Effector memory CD8-positive, alpha-beta T cell (primary cell): ENCODE measurements around the gene PPP1R12A.

Experiments
- ATAC-seq: fragments of 150-1000 bp; cut with Tn5 transposase; replicated peaks from 2 replicates; pipeline ENCODE4 v1.10.0; 2021; ENCODE audit warnings: mild to moderate bottlenecking, moderate library complexity
- DNase-seq, 3 experiments: peaks; one replicate each; pipeline ENCODE4 v3.0.0; 2021
- H3K27ac Mint-ChIP-seq, 2 donors: one replicate each; pipeline ENCODE4 v1.8.0; 2022; ENCODE audit warnings: mild to moderate bottlenecking in 2 of 2, mixed read lengths in 2 of 2, moderate library complexity in 2 of 2
- H3K27me3 Mint-ChIP-seq, 2 donors: one replicate each; pipeline ENCODE4 v1.8.0; 2022; ENCODE audit warnings: mixed read lengths in 2 of 2
- H3K36me3 Mint-ChIP-seq: one replicate; pipeline ENCODE4 v1.8.0; 2022; ENCODE audit warnings: mild to moderate bottlenecking, moderate library complexity, mixed read lengths; ENCODE audit not compliant: insufficient read depth
- H3K4me1 Mint-ChIP-seq, 2 donors: one replicate each; pipeline ENCODE4 v1.8.0; 2022; ENCODE audit warnings: low read depth in 2 of 2, mixed read lengths in 2 of 2
- H3K4me3 Mint-ChIP-seq, 2 donors: one replicate each; pipeline ENCODE4 v1.8.0; 2022; ENCODE audit warnings: mild to moderate bottlenecking in 2 of 2, mixed read lengths in 2 of 2, moderate library complexity in 2 of 2
- H3K9me3 Mint-ChIP-seq, 2 donors: one replicate each; pipeline ENCODE4 v1.8.0; 2022; ENCODE audit warnings: mixed read lengths in 2 of 2

PPP1R12A gene

DNA sequence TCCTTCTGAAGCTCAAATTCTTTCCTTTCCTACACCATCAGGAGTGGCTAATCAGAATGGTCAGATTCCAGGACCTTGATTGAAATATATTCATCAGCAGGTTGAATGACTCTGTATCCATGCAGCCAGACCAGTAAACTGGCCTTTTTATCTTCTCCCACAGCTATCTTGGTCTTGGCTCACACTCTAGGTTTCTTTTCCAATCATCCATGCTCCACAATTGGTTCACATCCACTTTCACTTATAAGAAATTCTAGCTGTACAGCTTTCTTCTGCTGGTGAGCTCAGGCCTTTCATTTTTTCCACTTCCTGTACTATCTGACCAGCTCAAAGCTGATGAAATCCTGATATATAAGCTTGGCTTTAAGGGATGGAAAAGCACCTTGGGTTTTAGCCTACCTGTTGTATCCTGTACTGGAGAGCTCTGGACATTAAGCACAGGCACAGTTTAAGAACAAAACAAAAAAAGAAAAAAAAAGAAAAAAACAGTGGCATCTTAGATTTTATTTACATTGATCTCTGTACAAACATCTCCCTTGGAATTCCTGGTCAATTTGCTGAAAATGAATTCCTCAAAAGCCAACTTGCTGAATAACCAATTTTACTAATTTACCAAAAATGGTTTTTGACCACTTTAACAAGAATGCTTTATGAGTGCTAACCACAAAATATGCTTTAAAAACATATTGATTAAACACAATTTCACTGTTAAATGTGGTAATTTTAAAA lies 152.6 kb downstream of the PPP1R12A start:
- DNase-seq (no peak), ATAC-seq (no peak)
- Mint-ChIP-seq H3K36me3 (peaks cover 59% of the 10 kb centered on the region), H3K27ac (peak overlapping the region in 1 of 2 donors; percentile 46), H3K4me3 (no peak overlapping the region), H3K27me3 (no peaks in the 10 kb centered on the region), H3K9me3 (no peaks in the 10 kb centered on the region), H3K4me1 (peaks cover 0 to 3% of the 10 kb centered on the region in 2 donors)

DNA sequence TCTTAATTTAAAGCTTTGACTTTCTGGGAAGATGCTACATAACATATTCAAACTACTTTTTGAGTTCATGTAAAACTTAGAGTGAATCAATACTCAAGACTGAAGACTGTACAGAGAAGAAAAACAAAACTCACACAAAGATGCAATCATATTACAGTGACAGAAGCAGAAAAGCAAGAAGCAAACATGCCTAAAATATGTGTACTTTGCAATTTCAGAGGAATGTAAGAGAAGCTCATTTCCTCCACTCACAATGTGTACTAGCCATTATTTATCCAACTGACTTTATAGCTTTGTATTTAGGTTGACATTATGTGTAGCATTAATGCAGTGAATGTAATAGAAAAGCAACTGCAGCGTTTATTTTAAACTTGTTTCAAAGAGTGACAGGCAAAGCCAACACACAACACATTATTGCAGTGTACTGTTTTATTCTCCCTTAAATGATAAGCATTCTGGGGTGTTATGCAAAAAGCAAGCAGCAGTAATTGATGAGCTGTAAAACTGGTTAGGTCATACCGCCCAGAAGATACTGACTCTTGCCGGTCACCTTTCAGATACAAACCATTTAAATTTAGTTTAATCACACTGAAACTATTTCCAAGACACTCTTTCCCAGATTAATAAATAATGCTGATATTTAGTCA lies 156.0 kb downstream of the PPP1R12A start:
- no peaks in the 10 kb centered on the region for H3K9me3 Mint-ChIP-seq
- peaks cover 67% of the 10 kb centered on the region for H3K36me3 Mint-ChIP-seq
- H3K27ac Mint-ChIP-seq, result no peak overlapping the region
- DNase-seq (no peak), ATAC-seq (no peak)
- no peak overlapping the region for H3K4me3 Mint-ChIP-seq
- peaks cover 0 to 1% of the 10 kb centered on the region in 2 donors for H3K4me1 Mint-ChIP-seq
- no peaks in the 10 kb centered on the region for H3K27me3 Mint-ChIP-seq

DNA sequence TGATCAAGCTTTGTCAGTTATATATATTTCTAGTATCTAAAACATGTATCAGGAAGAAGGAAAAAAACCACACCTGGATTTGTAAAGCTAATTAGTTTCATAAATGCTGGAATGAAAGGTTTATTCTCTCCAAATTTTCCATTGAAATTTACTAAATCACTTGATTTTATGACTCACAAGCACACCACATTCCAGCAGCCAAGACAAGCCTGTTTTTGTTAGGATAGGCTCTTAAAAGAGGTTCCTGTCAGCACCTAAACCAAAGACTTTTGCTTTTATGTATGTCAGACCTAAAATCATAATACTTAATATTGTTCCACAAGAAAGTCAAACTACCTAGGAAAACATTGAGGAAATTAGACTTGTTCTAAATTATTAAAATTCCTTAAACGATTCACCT lies 158.8 kb downstream of the PPP1R12A start:
- Mint-ChIP-seq H3K4me3 (no peak overlapping the region), H3K9me3 (no peaks in the 10 kb centered on the region), H3K36me3 (peaks cover 53% of the 10 kb centered on the region), H3K27me3 (no peaks in the 10 kb centered on the region), H3K4me1 (peaks cover 0 to 1% of the 10 kb centered on the region in 2 donors), H3K27ac (peak overlapping the region in 1 of 2 donors; percentile 54)
- ATAC-seq, result no peak
- DNase-seq, result no peak

DNA sequence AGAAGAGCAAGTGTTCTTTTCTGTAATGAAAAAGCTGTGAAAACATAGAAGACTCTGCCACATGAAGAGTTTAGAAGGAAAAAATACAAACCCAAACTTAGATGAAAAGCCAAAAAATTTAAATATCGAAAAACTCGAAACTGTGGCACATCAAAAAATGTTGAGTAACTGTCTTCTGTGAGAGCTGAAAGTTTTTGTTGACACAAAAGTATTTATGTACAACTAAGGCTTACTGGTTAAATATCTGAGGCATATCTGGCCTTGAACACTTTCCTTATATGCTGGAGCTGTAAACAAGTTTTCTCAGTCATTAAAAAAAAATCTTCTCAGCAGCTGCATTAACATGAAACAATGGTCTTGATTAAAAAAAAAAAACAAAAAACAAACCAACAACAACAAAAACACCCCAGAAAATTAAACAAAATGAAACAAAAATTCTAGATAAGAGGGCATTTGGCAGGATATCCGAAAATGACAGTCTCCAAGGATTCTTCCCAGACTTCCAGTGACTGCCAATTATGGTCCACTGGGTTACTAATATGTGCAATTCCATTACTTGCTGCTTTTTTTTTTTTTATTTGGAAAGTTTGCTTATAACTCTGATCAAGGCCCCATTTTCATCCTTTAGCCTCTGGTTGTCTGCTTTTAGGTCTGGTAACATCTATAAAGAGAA lies 159.4 kb downstream of the PPP1R12A start:
- H3K27ac Mint-ChIP-seq, result peak overlapping the region in 1 of 2 donors; percentile 54
- H3K4me1 Mint-ChIP-seq, result peaks cover 0 to 1% of the 10 kb centered on the region in 2 donors
- no peak for DNase-seq
- H3K4me3 Mint-ChIP-seq, result no peak overlapping the region
- H3K27me3 Mint-ChIP-seq, result no peaks in the 10 kb centered on the region
- H3K36me3 Mint-ChIP-seq, result peaks cover 57% of the 10 kb centered on the region
- no peak for ATAC-seq
- H3K9me3 Mint-ChIP-seq, result no peaks in the 10 kb centered on the region

DNA sequence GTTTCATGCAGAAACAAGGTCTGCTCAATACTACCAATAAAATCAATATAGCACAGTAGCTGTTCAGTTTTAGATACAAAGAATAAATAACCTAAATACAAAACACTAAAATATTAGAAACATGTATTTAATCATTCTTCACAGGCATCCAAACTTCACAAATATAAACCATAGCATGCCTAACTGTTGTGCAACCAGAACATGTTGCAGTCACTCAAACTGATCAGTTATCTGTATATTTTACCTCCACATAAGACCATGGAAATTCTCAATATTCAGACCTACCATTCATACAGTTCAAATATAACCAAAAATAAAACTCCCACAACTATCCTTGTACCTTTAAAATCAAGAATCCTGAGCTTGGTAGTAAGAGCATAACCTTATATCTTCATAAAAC lies 161.0 kb downstream of the PPP1R12A start:
- Mint-ChIP-seq H3K27me3 (no peaks in the 10 kb centered on the region), H3K4me1 (peaks cover 0 to 1% of the 10 kb centered on the region in 2 donors), H3K9me3 (no peaks in the 10 kb centered on the region), H3K4me3 (no peak overlapping the region), H3K27ac (no peak overlapping the region), H3K36me3 (peaks cover 43% of the 10 kb centered on the region)
- no peak for ATAC-seq
- no peak for DNase-seq

DNA sequence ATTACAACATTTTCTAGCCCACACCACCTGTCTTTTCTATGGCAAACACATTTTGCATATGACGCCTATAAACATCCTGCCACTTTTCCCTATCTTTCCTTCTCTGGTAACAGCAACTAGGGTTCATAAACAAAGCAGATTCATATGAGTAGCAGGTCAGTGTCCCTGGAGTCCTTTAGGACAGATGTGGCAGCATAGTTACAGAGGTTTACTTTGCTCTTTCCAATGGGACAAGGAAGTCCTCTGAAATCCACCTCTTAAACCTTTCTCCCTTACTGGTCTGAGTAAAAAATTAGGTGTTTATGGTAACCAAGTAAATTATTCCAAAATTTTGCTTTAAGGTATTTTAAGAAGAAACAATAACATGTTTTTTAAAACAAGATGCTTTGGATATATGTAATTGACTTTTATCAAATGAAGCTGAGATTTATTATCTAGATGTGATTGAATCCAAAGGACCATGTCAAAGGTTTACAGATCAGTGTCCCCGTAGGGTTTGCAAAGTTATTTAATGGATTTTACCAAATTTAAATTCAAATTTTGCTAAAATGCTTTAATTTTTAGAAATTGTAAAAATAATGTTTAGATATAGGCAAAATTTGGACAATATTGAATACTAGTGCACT lies 164.9 kb downstream of the PPP1R12A start:
- H3K4me3 Mint-ChIP-seq, result no peak overlapping the region
- no peaks in the 10 kb centered on the region for H3K9me3 Mint-ChIP-seq
- H3K27me3 Mint-ChIP-seq, result no peaks in the 10 kb centered on the region
- H3K27ac Mint-ChIP-seq, result no peak overlapping the region
- ATAC-seq (no peak), DNase-seq (no peak)
- H3K4me1 Mint-ChIP-seq, result peaks cover 0 to 1% of the 10 kb centered on the region in 2 donors
- peaks cover 26% of the 10 kb centered on the region for H3K36me3 Mint-ChIP-seq

DNA sequence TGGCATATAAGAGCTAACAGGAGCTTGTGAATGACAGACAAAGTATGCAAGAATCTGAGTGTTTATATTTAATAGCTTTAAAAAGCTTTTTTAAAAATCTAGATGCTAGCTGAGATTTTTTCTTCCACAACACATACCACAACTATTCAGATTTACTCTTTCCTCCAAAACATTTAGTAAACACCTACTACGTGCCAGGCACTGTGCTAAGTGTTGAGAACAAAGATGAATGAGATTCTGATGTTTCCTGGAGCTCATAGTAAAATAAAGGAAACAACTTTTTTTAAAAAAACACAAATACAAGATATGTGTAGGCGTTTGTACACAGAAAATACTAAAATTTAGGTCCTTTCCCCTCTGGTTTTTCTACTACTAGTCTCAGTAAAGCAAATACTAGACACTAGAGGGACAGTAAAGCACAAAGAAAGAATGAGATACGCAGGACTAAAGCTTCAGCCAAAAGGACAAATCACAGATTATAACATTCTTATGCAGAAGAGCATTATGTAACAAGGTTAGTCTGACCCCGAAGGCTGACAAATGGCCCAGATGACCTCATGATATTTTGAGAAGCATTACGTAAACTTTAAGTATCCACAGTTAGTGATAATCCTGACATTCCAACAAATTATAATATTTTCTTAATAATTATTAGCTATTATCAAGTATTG lies 165.6 kb downstream of the PPP1R12A start:
- peaks cover 0 to 1% of the 10 kb centered on the region in 2 donors for H3K4me1 Mint-ChIP-seq
- H3K27ac Mint-ChIP-seq, result no peak overlapping the region
- H3K9me3 Mint-ChIP-seq, result no peaks in the 10 kb centered on the region
- H3K27me3 Mint-ChIP-seq, result no peaks in the 10 kb centered on the region
- DNase-seq (no peak), ATAC-seq (no peak)
- peaks cover 20% of the 10 kb centered on the region for H3K36me3 Mint-ChIP-seq
- no peak overlapping the region for H3K4me3 Mint-ChIP-seq

DNA sequence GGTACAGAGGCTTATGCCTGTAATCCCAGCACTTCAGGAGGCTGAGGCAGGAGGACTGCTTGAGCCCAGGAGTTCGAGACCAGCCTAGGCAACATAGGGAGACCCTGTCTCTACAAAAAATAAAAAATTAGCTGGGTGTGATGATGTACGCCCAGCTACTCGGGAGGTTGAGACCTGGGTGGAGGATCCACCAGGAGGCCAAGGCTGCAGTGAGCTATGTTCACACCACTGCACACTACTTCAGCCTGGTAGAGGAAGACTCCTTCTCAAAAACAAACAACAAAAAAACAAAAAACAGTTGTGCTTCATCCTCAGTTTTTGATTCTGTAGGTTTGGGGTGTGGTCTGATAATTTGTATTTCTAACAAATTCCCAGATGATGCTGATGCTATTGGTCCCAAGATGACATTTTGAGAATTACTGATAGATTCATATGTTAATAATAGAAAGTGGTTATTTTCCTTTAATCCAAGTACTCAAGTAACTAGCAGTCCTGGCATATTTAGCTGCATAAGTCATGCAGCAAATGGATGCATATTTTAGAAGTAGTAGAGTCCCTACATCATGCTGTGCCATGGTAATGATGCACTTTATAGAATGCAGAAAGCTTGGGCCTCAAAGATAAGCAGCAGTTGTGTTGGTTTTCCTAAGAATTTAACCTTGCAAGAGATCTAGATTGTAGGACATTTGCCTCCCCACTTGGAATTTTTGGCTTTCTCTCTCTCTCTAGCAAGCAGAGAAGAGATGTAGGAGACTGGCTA lies 168.0 kb downstream of the PPP1R12A start:
- no peaks in the 10 kb centered on the region for H3K9me3 Mint-ChIP-seq
- no peaks in the 10 kb centered on the region for H3K4me1 Mint-ChIP-seq
- no peak overlapping the region for H3K4me3 Mint-ChIP-seq
- no peaks in the 10 kb centered on the region for H3K27me3 Mint-ChIP-seq
- ATAC-seq (no peak), DNase-seq (no peak)
- no peak overlapping the region for H3K27ac Mint-ChIP-seq
- peaks cover 9% of the 10 kb centered on the region for H3K36me3 Mint-ChIP-seq

DNA sequence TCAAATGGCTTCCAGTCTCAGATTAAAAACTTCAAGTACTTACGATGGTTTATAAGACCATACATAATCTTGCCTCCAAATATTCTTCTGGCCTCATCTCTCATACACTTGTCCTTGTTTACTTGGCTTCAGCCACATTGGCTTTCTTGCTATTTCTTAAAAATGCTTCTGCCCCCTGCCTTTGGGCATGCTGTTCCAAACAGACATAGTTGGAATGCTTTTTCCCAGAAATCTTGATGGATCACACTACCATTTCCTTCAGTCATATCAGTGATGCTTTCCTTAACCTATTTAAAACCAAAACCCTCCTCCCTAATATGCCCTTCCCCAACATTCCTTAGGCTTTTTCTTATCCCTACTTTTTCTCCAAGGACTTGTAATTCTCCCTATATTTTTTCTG lies 169.7 kb downstream of the PPP1R12A start:
- H3K27ac Mint-ChIP-seq, result no peak overlapping the region
- DNase-seq, result no peak
- peaks cover 2% of the 10 kb centered on the region for H3K36me3 Mint-ChIP-seq
- H3K4me1 Mint-ChIP-seq, result no peaks in the 10 kb centered on the region
- no peak overlapping the region for H3K4me3 Mint-ChIP-seq
- H3K9me3 Mint-ChIP-seq, result no peaks in the 10 kb centered on the region
- no peak for ATAC-seq
- H3K27me3 Mint-ChIP-seq, result no peaks in the 10 kb centered on the region

DNA sequence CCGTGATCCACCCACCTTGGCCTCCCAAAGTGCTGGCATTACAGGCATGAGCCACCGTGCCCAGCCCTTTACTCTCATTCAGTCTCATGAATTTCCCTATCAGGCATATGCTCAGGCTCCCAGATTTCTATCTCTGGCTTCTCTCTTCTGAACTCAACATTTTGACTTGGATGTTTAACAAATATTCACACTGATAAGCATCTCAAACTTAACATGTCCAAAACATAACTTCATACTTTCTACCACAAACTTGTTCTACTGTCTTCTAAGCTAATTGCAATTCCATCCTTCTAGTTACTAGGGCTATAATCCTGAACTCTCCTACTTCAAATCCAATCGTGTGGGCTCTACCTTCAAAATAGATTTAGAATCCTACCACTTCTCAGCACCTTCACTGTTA lies 170.3 kb downstream of the PPP1R12A start:
- Mint-ChIP-seq H3K27me3 (no peaks in the 10 kb centered on the region), H3K4me3 (no peak overlapping the region), H3K27ac (no peak overlapping the region), H3K36me3 (peaks cover 2% of the 10 kb centered on the region), H3K9me3 (no peaks in the 10 kb centered on the region), H3K4me1 (no peaks in the 10 kb centered on the region)
- no peak for DNase-seq
- no peak for ATAC-seq

DNA sequence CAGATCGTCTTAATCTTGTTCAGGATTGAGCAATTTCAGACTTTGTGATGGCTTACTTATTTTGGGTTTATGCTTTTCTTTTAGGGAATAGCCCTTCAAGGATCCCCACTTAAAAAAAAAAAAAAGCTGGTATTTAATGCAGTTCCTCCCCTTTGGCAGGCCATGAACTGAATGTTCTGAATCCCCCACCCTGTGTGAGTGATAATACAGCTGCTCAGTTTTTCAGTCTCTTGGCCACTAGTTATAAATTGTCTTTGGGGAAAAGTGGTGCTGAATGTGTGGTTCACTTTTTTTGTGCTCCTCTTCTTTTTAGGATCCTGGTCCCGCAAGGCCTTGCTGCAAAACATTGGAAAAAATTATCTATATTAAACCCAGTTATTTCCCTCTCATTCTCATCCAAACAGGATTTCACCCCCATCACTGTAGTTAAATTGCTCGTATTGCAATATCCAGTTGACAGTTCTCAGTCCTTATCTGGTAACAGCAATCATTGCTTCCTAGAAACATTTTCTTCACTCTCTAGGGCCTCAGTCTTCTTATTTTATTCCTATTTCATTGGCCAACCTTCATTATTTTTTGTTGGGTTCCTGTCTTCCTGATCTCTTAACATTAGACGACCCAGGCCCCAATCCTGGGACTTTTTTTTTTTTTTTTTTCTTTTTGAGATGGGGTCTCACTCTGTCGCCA lies 171.0 kb downstream of the PPP1R12A start:
- DNase-seq, result no peak
- no peaks in the 10 kb centered on the region for H3K9me3 Mint-ChIP-seq
- H3K27ac Mint-ChIP-seq, result no peak overlapping the region
- peaks cover 2% of the 10 kb centered on the region for H3K36me3 Mint-ChIP-seq
- no peak for ATAC-seq
- H3K4me3 Mint-ChIP-seq, result no peak overlapping the region
- H3K4me1 Mint-ChIP-seq, result no peaks in the 10 kb centered on the region
- no peaks in the 10 kb centered on the region for H3K27me3 Mint-ChIP-seq

DNA sequence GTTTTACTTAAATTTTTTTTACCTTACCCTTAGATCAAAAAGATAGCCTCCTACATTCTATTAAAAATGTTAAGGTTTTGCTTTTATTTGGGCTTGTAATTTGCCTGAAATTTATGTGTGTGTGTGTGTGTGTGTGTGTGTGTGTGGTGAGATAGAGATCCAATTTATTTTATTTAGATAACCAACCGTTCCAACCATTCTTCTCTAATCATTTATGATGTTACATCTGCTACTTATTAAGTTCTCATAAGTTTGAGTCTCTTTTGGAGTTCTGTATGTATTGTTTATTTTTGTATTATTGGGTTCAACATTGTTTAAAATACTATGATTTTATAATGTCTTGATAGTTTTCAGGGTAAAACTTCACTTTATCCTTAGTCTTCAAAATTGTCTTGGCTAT lies 173.6 kb downstream of the PPP1R12A start:
- no peaks in the 10 kb centered on the region for H3K27me3 Mint-ChIP-seq
- H3K4me1 Mint-ChIP-seq, result no peaks in the 10 kb centered on the region
- ATAC-seq, result no peak
- no peak for DNase-seq
- no peaks in the 10 kb centered on the region for H3K36me3 Mint-ChIP-seq
- peaks cover 0 to 3% of the 10 kb centered on the region in 2 donors for H3K9me3 Mint-ChIP-seq
- H3K4me3 Mint-ChIP-seq, result no peak overlapping the region
- H3K27ac Mint-ChIP-seq, result no peak overlapping the region
